Astrocyte (in vitro differentiated cells and primary cell): ENCODE data around the gene FRMD4A.
A peak's percentile ranks its signal among the peaks of the same experiment; 100 is the strongest.

ENCODE experiments used
- EZH2 ChIP-seq: IDR thresholded peaks from 2 replicates; pipeline ENCODE4 v1.6.1; 2012; ENCODE audit warnings: mild to moderate bottlenecking, low read length, inconsistent platforms; ENCODE audit not compliant: insufficient read depth
- TF ChIP-seq, protein P1 (sequence below): IDR thresholded peaks from 2 replicates; pipeline ENCODE4 v1.5.1; 2011; ENCODE audit warnings: low read depth, mild to moderate bottlenecking, inconsistent platforms, low read length, moderate library complexity; ENCODE audit not compliant: insufficient read depth

DNA sequence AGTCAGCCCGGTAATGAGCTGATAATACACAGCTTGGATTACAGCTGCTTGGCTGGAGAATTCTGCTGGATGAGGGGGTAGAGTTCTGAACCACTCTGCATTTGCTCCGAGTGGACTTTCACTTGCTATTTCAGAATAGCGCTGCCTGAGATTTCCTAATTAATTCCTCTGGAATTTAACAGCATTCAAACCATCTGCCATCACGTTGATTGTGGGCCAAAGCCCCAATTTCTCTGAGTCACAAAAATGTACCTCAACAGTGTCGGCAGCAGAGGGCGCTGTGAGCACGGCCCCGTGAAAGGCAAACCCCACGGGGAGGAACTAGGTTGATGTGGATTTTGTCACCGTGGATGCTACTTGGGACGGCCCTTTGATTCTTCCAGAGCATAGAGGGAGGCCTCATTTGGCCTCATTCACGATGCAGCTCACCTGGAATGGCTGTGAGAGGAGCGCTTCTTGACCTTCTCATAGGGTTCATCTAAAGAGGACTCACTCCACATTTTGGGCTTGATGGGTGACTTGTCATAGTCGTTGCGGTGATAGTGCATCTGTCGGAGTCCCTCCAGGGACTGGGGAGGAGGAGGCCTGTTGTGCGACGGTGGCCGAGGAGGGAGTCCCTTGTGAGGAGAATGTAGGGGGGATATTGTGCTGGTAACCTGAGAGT is 670.7 kb downstream of the FRMD4A start:
- TF ChIP-seq EZH2, result no peak
- TF ChIP-seq, protein P1, sequence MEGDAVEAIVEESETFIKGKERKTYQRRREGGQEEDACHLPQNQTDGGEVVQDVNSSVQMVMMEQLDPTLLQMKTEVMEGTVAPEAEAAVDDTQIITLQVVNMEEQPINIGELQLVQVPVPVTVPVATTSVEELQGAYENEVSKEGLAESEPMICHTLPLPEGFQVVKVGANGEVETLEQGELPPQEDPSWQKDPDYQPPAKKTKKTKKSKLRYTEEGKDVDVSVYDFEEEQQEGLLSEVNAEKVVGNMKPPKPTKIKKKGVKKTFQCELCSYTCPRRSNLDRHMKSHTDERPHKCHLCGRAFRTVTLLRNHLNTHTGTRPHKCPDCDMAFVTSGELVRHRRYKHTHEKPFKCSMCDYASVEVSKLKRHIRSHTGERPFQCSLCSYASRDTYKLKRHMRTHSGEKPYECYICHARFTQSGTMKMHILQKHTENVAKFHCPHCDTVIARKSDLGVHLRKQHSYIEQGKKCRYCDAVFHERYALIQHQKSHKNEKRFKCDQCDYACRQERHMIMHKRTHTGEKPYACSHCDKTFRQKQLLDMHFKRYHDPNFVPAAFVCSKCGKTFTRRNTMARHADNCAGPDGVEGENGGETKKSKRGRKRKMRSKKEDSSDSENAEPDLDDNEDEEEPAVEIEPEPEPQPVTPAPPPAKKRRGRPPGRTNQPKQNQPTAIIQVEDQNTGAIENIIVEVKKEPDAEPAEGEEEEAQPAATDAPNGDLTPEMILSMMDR, result peak; percentile 89
